ENCODE data around the gene LITAFD.

The LITAFD gene

GRCh38 chr16:8886593-8887430 lies 4.7 kb downstream of the LITAFD start:
- peak in 1 of 42 donors; percentile 25 for DNase-seq

GRCh38 chr16:8887431-8887765 lies 5.2 kb downstream of the LITAFD start:
- intact Hi-C loops (cut with DNase I): no loop called here
- no peak for DNase-seq

More at GRCh38 chr16:8886593-8887430, 4.7 kb downstream of the LITAFD start:
- intact Hi-C loops (cut with DNase I): no loop called here

GRCh38 chr16:8887952-8888560 lies 5.9 kb downstream of the LITAFD start:
- intact Hi-C loops (cut with DNase I): no loop called here
- DNase-seq: peak in 41 of 42 donors; percentile 48 to 91 (median 79)

GRCh38 chr16:8888951-8889892 lies 7.1 kb downstream of the LITAFD start:
- no peak for DNase-seq
- intact Hi-C loops (cut with DNase I): no loop called here

GRCh38 chr16:8889893-8890548 lies 7.9 kb downstream of the LITAFD start:
- peak in 4 of 42 donors; percentile 41 to 59 (median 48) for DNase-seq
- intact Hi-C loops (cut with DNase I): no loop called here

- intact Hi-C loops (cut with DNase I): no loop called here
- no peak for DNase-seq
These were observed 8.4 kb downstream of the LITAFD start for GRCh38 chr16:8890549-8890921.

GRCh38 chr16:8892101-8892575 lies 10.0 kb downstream of the LITAFD start:
- DNase-seq: peak in 2 of 42 donors; percentile 24 to 35
- intact Hi-C loops (cut with DNase I): no loop called here

- intact Hi-C loops (cut with DNase I): no loop called here
- peak in 2 of 42 donors; percentile 5 to 15 for DNase-seq
These were observed 11.3 kb downstream of the LITAFD start for GRCh38 chr16:8893426-8893825.

- DNase-seq: peak in 1 of 42 donors; percentile 23
- intact Hi-C loops (cut with DNase I): no loop called here
These were observed 12.0 kb downstream of the LITAFD start for GRCh38 chr16:8893976-8894690.

GRCh38 chr16:8894736-8895334 lies 12.7 kb downstream of the LITAFD start:
- peak in 1 of 42 donors; percentile 4 for DNase-seq
- intact Hi-C loops (cut with DNase I): no loop called here

GRCh38 chr16:8898660-8899318 lies 16.6 kb downstream of the LITAFD start:
- intact Hi-C loops (cut with DNase I): no loop called here

GRCh38 chr16:8899709-8900317 lies 17.7 kb downstream of the LITAFD start:
- DNase-seq: peak in 3 of 42 donors; percentile 3 to 14 (median 12)
- intact Hi-C loops (cut with DNase I): no loop called here

More at GRCh38 chr16:8898660-8899318, 16.6 kb downstream of the LITAFD start:
- peak in 2 of 42 donors; percentile 7 to 11 for DNase-seq

- DNase-seq: no peak
- intact Hi-C loops (cut with DNase I): no loop called here
These were observed 18.2 kb downstream of the LITAFD start for GRCh38 chr16:8900343-8900742.

- intact Hi-C loops (cut with DNase I): no loop called here
- peak in 1 of 42 donors; percentile 6 for DNase-seq
These were observed 19.2 kb downstream of the LITAFD start for GRCh38 chr16:8901320-8901861.

- intact Hi-C loops (cut with DNase I): no loop called here
- peak in 1 of 42 donors; percentile 2 for DNase-seq
These were observed 20.9 kb downstream of the LITAFD start for GRCh38 chr16:8903004-8903403.

GRCh38 chr16:8904018-8904430 lies 21.9 kb downstream of the LITAFD start:
- peak in 1 of 42 donors; percentile 9 for DNase-seq
- intact Hi-C loops (cut with DNase I): no loop called here
